Breast epithelium (tissue), 4 donors: Measurements from ENCODE around the gene SLK. TPM values are rescaled to one million over a fixed set of nuclear protein-coding genes. Genes with fewer than 3 reads are reported as not detected.

Experiments
- DNase-seq, 2 donors: peaks; one replicate each; pipeline ENCODE4 v3.0.0-alpha.2; 2019; ENCODE audit warnings: low spot score in 2 of 2
- H3K27ac ChIP-seq, 2 donors: fragments of 200-600 bp; sonication (generic) in 1 of 2; one replicate each; pipeline ENCODE4 v1.5.1; 2016 to 2019; ENCODE audit warnings: mild to moderate bottlenecking in 1 of 2
- H3K27me3 ChIP-seq, 2 donors: fragments of 200-600 bp; sonication (generic) in 1 of 2; one replicate each; pipeline versions ENCODE4 v1.5.1 to v1.6.0; 2017 to 2019; ENCODE audit warnings: control low read depth in 1 of 2, mild to moderate bottlenecking in 1 of 2
- H3K36me3 ChIP-seq: fragments of 200-600 bp; one replicate; pipeline ENCODE4 v1.5.1; 2019
- H3K4me1 ChIP-seq, 2 donors: fragments of 200-600 bp; sonication (generic); one replicate each; pipeline ENCODE4 v1.5.1; 2016 to 2019; ENCODE audit warnings: control low read depth in 1 of 2
- H3K4me3 ChIP-seq, 3 donors: fragments of 200-600 bp; sonication (generic); 1 replicate in 2 of 3; 2 replicates in 1 of 3; pipeline ENCODE4 v1.5.1; 2016 to 2019; ENCODE audit warnings: mild to moderate bottlenecking in 3 of 3, moderate library complexity in 2 of 3
- H3K9me3 ChIP-seq, 2 donors: fragments of 200-600 bp; sonication (generic) in 1 of 2; one replicate each; pipeline ENCODE4 v1.5.1; 2016 to 2019; ENCODE audit warnings: control low read depth in 1 of 2
- CTCF ChIP-seq, 3 donors: fragments of 450-650 bp; IDR thresholded peaks; one replicate each; pipeline ENCODE4 v1.5.1; 2016 to 2017; ENCODE audit warnings: antibody characterized with exemption in 3 of 3, mild to moderate bottlenecking in 3 of 3, moderate library complexity in 3 of 3
- POLR2A ChIP-seq: fragments of 450-650 bp; IDR thresholded peaks from one replicate; pipeline ENCODE4 v1.6.1; 2016; ENCODE audit warnings: antibody characterized with exemption, mild to moderate bottlenecking, moderate library complexity
- POLR2AphosphoS5 ChIP-seq, 3 donors: sonication (generic); formaldehyde crosslinking; IDR thresholded peaks; one replicate each; pipeline ENCODE4 v1.6.1; 2017; ENCODE audit warnings: antibody characterized with exemption in 3 of 3
- intact Hi-C: fragments of 100-400 bp; cut with DNase I; formaldehyde crosslinking; loops from one replicate; pipeline ENCODE4 v1.15.1; 2023; ENCODE audit warnings: low total_unique reads
- total RNA-seq, 3 donors: library from RNA; depleted of rRNA; stranded (reverse); fragments of >200 nt; gene quantifications; one replicate each; pipeline ENCODE4 v1.1.0, GENCODE V29; 2016

SLK gene
- total RNA-seq, 3 donors from 2014 or later = 63.2 to 94.4 (median 76.4) TPM

DNA sequence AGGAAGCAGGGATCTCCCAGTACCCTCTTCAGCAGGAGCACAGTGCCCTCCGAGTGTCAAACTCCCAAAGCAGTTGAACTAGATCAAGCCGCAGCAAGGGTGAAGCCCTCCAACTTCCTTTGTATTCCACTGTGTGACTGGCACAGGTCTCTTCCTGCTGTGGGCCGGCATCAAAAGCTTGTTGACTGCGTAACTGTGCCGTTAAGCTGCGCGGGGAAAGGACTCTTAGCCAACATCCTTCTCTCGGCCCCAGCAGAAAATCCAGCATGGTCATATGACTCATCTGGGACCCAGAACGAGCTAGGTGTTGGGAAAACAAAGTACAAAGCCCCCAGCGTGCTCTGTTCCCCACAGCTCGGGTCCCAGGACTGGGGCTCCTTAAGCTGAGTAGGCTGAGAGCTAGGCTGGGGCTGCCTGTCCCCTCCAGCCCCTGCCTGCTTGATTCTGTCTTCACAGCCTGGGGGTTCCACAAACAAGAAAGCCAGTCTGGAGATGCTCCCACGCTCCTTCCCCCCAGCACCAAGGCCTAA lies 66.5 kb downstream of the SLK start:
- no peaks in the 10 kb centered on the region for H3K4me1 ChIP-seq
- H3K27ac ChIP-seq = peak overlapping the region in 1 of 2 donors; percentile 1
- intact Hi-C loops = no loop called here
- TF ChIP-seq POLR2A (no peak), POLR2AphosphoS5 (IDR thresholded peaks at IDR 0.05) (no peak), CTCF (IDR thresholded peaks at IDR 0.05) (no peak)
- H3K4me3 ChIP-seq = no peak overlapping the region
- no peaks in the 10 kb centered on the region for H3K27me3 ChIP-seq
- no peaks in the 10 kb centered on the region for H3K9me3 ChIP-seq
- no peaks in the 10 kb centered on the region for H3K36me3 ChIP-seq
- DNase-seq = no peak

- intact Hi-C loops = no loop called here
- Histone ChIP-seq H3K27ac (no peak overlapping the region), H3K36me3 (no peaks in the 10 kb centered on the region)
Measured at GRCh38 chr10:104033966-104034365, 67.0 kb downstream of the SLK start.

DNA sequence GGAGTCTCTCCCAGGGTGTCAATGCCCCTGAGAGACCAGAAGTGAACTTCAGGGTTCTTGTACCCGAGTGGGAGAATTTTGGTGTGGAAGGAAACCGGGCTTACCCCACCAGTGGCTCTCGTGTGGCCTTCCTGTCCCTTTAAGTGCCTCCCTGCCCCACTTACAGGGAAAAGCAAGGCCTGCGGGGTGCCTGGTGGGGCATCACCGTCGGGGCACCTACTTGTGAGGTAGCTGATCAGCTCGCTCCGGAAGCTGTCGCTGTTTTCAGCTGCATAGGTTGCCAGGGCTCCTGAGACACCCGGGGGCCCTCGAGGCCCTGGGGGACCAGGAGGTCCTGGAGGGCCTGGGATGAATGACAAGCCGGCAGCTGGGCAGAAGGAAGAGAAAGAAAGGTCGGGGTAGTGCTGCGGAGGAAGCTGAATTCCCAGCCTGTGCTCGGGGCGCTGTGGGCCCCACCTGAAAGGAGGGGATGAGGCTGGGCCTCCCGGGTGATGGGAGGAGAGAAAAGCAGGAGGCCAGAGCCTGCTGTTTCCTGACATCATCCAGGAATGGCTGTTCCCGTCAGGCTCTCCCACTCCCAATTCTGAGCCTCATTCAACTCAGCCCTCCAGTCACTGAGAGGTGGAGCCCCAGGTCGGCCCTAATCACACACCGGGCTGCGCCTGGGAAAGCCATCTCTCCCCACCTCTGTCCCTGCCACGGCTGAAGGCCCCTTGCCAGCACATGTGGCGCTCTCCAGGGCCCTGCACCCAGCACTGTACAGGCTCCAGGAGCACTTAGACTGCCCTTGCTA lies 67.7 kb downstream of the SLK start:
- no peak for TF ChIP-seq POLR2A
- TF ChIP-seq CTCF (IDR thresholded peaks at IDR 0.05) = no peak
- no peak for TF ChIP-seq POLR2AphosphoS5 (IDR thresholded peaks at IDR 0.05)
- DNase-seq = no peak
- H3K36me3 ChIP-seq = no peaks in the 10 kb centered on the region
- no peak overlapping the region for H3K4me3 ChIP-seq
- no peak overlapping the region for H3K27ac ChIP-seq
- no peaks in the 10 kb centered on the region for H3K4me1 ChIP-seq
- intact Hi-C loops = no loop called here
- no peaks in the 10 kb centered on the region for H3K27me3 ChIP-seq
- no peaks in the 10 kb centered on the region for H3K9me3 ChIP-seq

More at GRCh38 chr10:104033966-104034365, 67.0 kb downstream of the SLK start:
- DNase-seq = no peak
- Histone ChIP-seq H3K27me3 (no peaks in the 10 kb centered on the region), H3K4me3 (no peak overlapping the region), H3K9me3 (no peaks in the 10 kb centered on the region), H3K4me1 (no peaks in the 10 kb centered on the region)
- TF ChIP-seq POLR2AphosphoS5 (IDR thresholded peaks at IDR 0.05) (no peak), CTCF (IDR thresholded peaks at IDR 0.05) (no peak), POLR2A (no peak)

DNA sequence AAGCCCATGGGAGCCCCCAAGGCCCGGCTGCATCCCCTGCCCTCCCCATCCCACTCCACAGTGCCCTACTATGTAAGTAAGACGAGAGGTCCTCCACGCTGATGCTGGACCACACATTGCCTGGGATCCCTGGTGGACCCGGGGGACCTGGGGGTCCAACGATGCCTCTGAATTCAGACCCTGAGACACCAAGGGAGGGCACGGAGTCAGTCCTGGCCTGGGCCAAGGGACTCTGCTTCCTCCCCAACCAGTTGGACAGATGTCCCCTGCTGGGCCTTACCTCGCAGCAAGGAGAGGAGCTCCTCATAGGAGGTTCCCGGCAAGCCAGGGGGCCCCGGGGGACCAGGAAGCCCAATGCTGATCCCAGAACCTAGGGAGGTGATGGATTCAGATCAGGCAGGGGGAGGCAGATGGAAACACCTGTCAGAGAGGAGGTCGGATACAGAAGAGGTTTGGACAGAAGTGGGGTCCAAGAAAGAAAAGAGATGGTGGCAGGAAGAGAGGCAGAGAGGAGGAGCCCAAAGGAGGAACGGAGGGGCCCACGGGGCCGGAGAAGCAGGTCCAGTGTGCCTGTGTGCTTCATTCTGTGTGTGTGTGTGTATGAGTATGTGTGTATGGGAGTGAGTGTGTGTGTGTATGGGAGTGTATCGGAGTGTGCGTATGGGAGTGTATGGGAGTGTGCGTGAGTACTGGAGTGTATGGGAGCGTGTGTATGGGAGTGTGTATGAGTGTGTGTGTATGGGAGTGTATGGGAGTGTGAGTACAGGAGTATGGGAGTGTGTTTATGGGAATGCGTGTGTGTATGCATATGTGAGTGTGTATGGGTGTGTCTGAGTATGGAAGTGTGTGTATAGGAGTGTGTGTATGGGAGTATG lies 68.5 kb downstream of the SLK start:
- TF ChIP-seq CTCF (IDR thresholded peaks at IDR 0.05) (no peak), POLR2A (no peak), POLR2AphosphoS5 (IDR thresholded peaks at IDR 0.05) (no peak)
- H3K9me3 ChIP-seq = no peaks in the 10 kb centered on the region
- no peaks in the 10 kb centered on the region for H3K36me3 ChIP-seq
- no peaks in the 10 kb centered on the region for H3K4me1 ChIP-seq
- intact Hi-C loops = no loop called here
- H3K27ac ChIP-seq = no peak overlapping the region
- H3K27me3 ChIP-seq = no peaks in the 10 kb centered on the region
- H3K4me3 ChIP-seq = no peak overlapping the region
- DNase-seq = no peak

DNA sequence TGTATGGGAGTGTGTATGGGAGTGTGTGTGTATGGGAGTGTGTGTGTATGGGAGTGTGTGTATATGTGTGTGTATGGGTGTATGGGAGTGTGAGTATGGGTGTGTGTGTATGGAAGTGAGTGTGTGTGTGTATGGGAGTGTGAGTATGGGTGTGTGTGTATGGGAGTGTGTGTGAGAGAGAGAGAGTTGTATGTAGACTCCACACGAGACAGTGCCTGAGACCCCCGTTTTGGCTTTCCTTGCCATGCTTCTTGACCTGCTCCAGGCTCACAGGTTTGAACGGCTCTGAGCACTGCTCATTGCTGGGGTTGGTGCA lies 69.1 kb downstream of the SLK start:
- TF ChIP-seq POLR2A (no peak), POLR2AphosphoS5 (IDR thresholded peaks at IDR 0.05) (no peak), CTCF (IDR thresholded peaks at IDR 0.05) (no peak)
- no peaks in the 10 kb centered on the region for H3K36me3 ChIP-seq
- no peaks in the 10 kb centered on the region for H3K4me1 ChIP-seq
- DNase-seq = no peak
- no peak overlapping the region for H3K27ac ChIP-seq
- no peak overlapping the region for H3K4me3 ChIP-seq
- H3K27me3 ChIP-seq = no peaks in the 10 kb centered on the region
- intact Hi-C loops = no loop called here
- no peaks in the 10 kb centered on the region for H3K9me3 ChIP-seq
